Measurements from ENCODE around the gene ABCA1.

Gene ABCA1

GRCh38 chr9:104868687-104869404, 59.1 kb downstream of the ABCA1 start:
- peak; percentile 78 for DNase-seq (ENCODE audit: low read depth)
- TF ChIP-seq, protein P1, sequence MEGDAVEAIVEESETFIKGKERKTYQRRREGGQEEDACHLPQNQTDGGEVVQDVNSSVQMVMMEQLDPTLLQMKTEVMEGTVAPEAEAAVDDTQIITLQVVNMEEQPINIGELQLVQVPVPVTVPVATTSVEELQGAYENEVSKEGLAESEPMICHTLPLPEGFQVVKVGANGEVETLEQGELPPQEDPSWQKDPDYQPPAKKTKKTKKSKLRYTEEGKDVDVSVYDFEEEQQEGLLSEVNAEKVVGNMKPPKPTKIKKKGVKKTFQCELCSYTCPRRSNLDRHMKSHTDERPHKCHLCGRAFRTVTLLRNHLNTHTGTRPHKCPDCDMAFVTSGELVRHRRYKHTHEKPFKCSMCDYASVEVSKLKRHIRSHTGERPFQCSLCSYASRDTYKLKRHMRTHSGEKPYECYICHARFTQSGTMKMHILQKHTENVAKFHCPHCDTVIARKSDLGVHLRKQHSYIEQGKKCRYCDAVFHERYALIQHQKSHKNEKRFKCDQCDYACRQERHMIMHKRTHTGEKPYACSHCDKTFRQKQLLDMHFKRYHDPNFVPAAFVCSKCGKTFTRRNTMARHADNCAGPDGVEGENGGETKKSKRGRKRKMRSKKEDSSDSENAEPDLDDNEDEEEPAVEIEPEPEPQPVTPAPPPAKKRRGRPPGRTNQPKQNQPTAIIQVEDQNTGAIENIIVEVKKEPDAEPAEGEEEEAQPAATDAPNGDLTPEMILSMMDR (conservative IDR thresholded peaks at IDR 0.05; ENCODE audit: low read length) = no peak
- H3K4me3 ChIP-seq (ENCODE audit: low read length) = no peak overlapping the region

GRCh38 chr9:104868303-104868686, 59.7 kb downstream of the ABCA1 start:
- H3K4me3 ChIP-seq (ENCODE audit: low read length) = no peak overlapping the region
- TF ChIP-seq, protein P1 (conservative IDR thresholded peaks at IDR 0.05; ENCODE audit: low read length) = no peak
- DNase-seq (ENCODE audit: low read depth) = no peak

DNA sequence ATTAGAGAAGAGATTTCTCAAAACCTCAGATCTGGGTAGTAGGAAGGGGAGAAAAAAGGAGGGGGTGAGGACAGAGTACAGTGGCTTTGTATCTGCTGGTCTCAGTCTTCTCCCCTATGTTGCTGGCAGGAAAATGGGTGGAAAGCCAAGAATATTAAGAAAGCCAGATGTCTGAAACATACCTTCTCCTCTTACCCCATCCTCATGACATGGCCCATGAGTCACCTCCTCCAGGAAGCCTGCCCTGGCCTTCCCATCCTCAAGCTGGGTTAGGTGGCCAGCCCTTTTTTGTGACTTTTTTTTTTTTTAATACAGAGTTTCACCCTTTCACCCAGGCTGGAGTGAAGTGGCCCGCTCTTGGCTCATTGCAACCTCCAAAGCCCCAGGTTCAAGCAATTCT, 61.8 kb downstream of the ABCA1 start:
- DNase-seq (ENCODE audit: low read depth) = peak; percentile 59

DNA sequence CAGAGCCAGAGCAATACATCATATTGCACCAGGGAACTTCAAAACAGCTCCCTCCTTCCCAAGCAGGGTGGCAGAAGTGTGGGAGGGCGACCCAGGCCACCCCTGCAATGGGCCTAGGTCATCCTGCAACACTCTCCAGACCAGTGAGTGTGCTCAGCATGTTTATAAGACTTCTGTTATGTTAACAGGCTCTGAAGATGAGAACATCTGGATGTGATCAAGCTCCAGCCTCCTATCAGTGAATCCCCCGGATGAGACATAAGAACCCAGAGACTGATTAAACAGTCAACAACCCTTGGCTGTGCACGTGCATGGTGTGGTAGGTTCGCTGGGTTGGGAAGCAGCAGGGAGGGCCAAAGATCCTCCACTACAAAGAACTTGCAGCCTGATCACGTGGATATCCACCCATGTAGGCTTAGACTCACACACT, 63.3 kb downstream of the ABCA1 start:
- TF ChIP-seq, protein P1 (conservative IDR thresholded peaks at IDR 0.05; ENCODE audit: low read length) = no peak
- no peak overlapping the region for H3K4me3 ChIP-seq (ENCODE audit: low read length)
- DNase-seq (ENCODE audit: low read depth) = peak; percentile 77

More for the DNA sequence above, 61.8 kb downstream of the ABCA1 start:
- no peak overlapping the region for H3K4me3 ChIP-seq (ENCODE audit: low read length)
- TF ChIP-seq, protein P1 (conservative IDR thresholded peaks at IDR 0.05; ENCODE audit: low read length) = no peak

GRCh38 chr9:104863180-104863883, 64.6 kb downstream of the ABCA1 start:
- TF ChIP-seq, protein P1 (conservative IDR thresholded peaks at IDR 0.05; ENCODE audit: low read length) = peak; percentile 92

GRCh38 chr9:104861397-104861796, 66.6 kb downstream of the ABCA1 start:
- TF ChIP-seq, protein P1 (conservative IDR thresholded peaks at IDR 0.05; ENCODE audit: low read length) = no peak
- H3K4me3 ChIP-seq (ENCODE audit: low read length) = no peak overlapping the region
- DNase-seq (ENCODE audit: low read depth) = no peak

More at GRCh38 chr9:104863180-104863883, 64.6 kb downstream of the ABCA1 start:
- no peak overlapping the region for H3K4me3 ChIP-seq (ENCODE audit: low read length)
- peak; percentile 82 for DNase-seq (ENCODE audit: low read depth)

DNA sequence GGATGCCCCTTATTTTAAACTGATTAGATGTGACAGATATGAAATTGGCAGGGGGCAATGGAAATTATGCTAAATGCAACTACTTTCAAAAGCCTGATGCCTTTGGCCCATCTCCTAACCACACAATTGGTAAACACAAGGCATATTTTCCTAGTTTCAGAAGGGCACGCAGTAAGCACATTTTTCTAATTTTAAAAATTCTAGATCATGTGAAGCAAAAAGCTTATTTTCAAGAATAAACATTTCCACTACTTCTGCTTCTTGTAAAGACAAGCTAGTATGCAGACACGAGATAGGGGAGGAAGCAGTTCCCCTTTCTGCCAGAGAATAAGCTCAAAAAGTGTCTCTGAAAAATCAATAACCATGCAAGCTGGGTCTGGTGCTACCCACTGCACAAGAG, 67.7 kb downstream of the ABCA1 start:
- TF ChIP-seq, protein P1 (conservative IDR thresholded peaks at IDR 0.05; ENCODE audit: low read length) = no peak

More for the DNA sequence above, 67.7 kb downstream of the ABCA1 start:
- DNase-seq (ENCODE audit: low read depth) = peak; percentile 73
- no peak overlapping the region for H3K4me3 ChIP-seq (ENCODE audit: low read length)

Data from AG10803 (cell line).